GM18909 (cell line): ENCODE data around the gene ARHGEF11.
"Not testable (repeated sequence)": the region's sequence is repeated elsewhere in the genome, so short reads cannot be mapped to it uniquely, and the experiment has no call there.

Experiments
- ATAC-seq: cut with Tn5 transposase; IDR thresholded peaks from one replicate; pipeline ENCODE4 v1.9.1; 2021; ENCODE audit warnings: mild to moderate bottlenecking; ENCODE audit not compliant: unreplicated experiment, poor library complexity

ARHGEF11 gene

DNA sequence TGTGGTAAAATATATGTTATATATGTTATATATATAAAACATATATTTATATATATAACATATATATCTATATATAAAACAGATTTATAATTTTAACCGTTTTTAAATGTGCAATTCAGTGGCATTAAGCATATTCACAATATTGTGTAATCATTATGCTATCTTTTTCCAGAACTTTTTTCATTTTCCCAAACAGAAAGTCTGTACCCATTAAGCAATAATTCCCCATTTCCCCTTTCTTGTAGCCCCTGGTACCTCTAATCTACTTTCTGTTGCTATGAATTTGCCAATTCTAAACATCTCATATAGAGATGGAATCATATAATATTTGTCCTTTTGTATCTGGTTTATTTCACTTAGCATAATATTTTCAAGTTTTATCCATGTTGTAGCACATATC is 10.7 kb upstream of the ARHGEF11 start:
- no peak for ATAC-seq

DNA sequence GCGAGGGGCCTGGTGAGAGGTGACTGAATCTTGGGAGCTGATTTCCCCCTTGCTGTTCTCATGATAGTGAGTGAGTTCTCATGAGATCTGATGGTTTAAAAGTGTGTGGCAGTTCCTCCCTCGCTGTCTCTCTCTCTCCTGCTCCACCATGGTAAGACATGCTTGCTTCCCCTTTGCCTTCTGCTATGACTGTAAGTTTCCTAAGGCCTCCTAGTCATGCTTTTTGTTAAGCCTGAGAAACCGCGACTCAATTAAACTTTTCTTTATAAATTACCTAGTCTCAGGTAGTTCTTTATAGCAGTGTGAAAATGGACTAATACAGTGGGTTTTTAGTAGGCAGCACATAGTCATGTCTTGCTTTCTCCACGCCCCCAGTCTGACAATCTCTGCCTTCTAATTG is 10.2 kb upstream of the ARHGEF11 start:
- not testable (repeated sequence) for ATAC-seq

- ATAC-seq, result no peak
These were observed 5.3 kb upstream of the ARHGEF11 start for GRCh38 chr1:157050836-157051235.

DNA sequence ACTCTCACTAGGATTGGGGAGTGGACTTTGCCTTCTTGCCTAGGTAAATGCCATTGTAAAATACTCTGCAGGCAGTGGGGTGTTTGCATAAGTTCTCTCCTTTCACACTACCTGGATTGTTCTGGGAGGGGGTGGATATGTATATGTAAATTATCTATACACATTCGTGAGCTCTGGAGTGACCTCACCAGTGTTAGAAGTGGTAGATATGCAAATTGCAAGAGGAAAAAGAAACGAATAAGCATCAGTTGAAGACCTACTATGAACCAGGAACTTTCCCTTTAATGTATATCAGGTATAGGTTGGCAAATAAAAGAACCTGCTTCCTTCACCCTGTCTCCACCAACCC is 1.5 kb upstream of the ARHGEF11 start:
- ATAC-seq, result no peak

- ATAC-seq, result no peak
These were observed 1.2 kb downstream of the ARHGEF11 start for GRCh38 chr1:157044326-157044725.

DNA sequence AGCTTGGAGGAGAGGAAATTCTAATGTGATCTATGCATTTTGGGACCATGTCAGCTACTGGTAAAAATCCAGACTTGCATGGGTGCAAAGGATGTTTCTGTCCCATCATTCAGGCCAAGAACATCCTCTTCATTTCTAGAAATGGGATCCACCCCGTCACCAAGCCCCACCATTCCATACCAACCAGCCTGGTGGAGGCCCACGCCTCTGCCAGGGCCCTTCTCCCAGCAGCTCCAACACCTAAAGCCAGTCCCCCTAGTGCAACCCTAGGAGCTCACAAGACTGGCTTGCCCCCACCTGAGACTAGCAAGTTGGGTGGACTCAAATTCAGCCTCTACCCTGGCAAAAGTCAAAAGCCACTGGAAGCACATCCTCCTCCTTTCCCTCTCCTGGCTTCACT is 1.9 kb downstream of the ARHGEF11 start:
- no peak for ATAC-seq

DNA sequence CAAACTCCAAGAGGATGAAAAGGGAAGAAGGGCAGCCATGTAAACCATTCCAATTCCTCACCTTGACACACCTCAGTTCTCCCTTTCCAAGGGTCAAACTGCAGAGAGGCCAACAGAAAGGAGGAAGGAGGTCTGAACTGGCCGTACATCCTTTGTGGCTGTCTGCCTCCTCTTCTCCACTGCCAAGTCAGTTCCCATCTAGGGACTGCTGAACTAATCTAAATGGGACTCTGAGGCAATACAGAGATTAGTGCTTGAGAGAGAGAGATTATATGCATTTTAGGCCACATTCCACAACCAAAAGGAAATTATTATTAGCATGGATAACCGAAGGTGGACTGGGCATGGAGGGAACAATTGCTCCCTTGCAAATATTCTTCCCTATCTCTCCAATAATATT is 2.7 kb downstream of the ARHGEF11 start:
- no peak for ATAC-seq

DNA sequence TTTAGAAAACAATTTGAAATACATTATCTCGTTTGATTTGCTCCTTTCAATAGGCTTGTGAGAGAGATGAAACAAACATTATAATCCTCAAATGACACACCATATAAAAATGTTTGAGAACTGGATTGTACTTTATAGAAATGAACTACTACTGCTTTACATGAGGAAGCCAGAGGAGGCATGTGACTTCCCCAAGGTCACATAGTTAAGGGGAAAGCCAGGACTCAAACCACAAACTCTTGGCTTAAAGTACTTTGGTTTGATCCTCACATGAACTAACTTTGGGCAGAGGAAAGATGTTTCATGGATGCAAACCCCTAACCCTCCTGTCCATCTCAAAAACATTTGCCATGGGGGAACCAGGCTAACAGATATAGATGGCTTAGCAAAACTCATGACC is 4.7 kb downstream of the ARHGEF11 start:
- no peak for ATAC-seq

GRCh38 chr1:157035121-157035520 is 10.4 kb downstream of the ARHGEF11 start:
- ATAC-seq, result no peak

- no peak for ATAC-seq
These were observed 11.3 kb downstream of the ARHGEF11 start for GRCh38 chr1:157034137-157034800.

GRCh38 chr1:157033357-157033876 is 12.1 kb downstream of the ARHGEF11 start:
- no peak for ATAC-seq

- no peak for ATAC-seq
These were observed 13.2 kb downstream of the ARHGEF11 start for GRCh38 chr1:157032303-157032702.

GRCh38 chr1:157030728-157031127 is 14.8 kb downstream of the ARHGEF11 start:
- ATAC-seq, result no peak

DNA sequence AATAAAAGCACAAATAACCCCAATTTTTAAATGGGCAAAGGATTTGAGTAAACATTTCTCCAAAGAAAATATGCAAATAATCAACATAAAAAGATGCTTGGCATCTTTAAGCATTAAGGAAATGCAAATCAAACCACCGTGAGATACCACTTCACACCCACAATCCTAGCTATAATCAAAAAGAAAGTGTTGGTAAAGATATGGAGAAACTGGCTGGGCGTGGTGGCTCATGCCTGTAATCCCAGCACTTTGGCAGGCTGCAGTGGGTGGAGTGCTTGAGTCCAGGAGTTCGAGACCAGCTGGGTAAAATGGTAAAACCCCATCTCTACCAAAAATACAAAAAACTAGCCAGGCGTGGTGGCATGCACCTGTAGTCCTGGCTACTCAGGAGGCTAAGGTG is 16.9 kb downstream of the ARHGEF11 start:
- no peak for ATAC-seq

DNA sequence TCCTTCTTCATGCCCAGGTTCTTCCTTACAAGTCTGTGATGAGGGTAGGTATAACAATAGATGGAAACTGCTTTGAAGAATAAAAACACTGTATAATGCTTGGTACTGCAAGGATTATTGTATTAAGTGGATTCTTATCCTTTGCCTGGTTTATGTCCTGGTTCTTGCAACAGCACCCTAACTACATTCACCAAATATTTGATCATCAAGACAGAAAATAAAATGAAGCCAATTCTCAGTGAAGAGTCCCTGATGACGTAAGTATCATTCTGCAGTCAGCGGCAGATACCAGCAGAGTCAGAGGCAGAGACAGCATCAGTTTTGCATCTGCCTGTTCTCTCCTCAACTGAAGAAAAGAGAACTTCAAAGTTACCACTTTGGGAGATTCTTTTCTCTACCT is 19.7 kb downstream of the ARHGEF11 start:
- no peak for ATAC-seq

DNA sequence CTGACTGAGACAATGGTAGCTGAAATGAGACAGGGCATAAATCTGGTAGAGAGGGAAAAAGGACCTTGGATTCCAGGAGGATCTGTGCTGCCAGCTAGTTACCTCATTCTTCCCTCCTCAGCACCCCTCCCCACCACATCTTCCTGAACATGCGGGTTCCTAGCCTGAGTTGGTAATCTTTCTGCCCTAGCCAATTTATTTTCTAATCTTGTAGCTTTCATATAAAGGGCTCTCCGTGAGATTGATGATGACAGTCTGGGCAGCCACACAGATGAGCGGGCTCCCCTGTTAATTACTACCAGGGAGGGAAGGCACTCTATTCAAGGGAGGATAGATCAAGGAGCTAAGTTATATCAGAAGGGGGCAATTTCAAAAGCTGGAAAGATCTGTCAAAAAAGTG is 20.2 kb downstream of the ARHGEF11 start:
- ATAC-seq, result no peak

GRCh38 chr1:157021688-157022087 is 23.9 kb downstream of the ARHGEF11 start:
- ATAC-seq, result no peak

DNA sequence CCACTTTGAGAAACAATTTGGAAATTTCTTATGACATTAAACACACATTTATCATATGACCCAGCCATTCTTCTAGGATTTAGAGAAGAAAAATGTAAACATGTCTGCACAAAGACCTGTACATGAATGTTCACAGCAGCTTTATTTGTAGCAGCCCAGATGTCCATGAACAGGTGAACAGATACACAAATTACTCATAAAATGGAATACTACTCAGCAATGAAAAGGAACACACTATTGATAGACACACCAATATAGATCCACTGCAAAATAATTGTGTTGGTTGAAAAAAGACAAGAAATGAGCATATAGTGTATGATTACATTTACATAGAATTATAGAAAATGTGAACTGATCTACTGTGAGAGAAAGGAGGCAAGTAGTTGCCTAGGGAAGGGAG is 26.1 kb downstream of the ARHGEF11 start:
- no peak for ATAC-seq

- ATAC-seq, result no peak
These were observed 33.7 kb downstream of the ARHGEF11 start for GRCh38 chr1:157011845-157012244.

DNA sequence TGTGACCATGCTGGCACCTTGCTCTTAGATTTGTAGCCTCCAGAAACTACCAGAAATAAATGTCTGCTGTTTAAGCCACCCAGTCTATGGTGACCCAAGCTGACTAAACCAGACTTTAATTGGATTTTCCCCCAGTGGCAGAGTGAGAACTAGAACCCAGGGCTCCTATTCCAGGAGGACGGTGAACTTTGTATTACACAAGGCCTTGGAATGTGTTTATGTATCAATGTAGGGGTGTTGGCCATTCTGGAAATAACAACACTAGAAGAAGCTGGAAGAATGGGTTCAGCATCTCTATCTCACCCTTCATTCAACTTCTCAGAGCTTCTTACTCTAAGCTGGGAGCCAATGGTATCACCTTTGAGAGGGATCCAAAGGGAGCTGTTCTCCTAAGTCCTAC is 37.0 kb downstream of the ARHGEF11 start:
- no peak for ATAC-seq

GRCh38 chr1:157007306-157007705 is 38.2 kb downstream of the ARHGEF11 start:
- ATAC-seq, result no peak

- ATAC-seq, result no peak
These were observed 38.9 kb downstream of the ARHGEF11 start for GRCh38 chr1:157006676-157007075.

GRCh38 chr1:157005965-157006364 is 39.6 kb downstream of the ARHGEF11 start:
- no peak for ATAC-seq
